Testis (tissue), 3 donors: ENCODE measurements around the gene RALGPS1. TPM values are rescaled to one million over a fixed set of nuclear protein-coding genes. Genes with fewer than 3 reads are reported as not detected.
"Not testable (repeated sequence)": the region's sequence is repeated elsewhere in the genome, so short reads cannot be mapped to it uniquely, and the experiment has no call there.

Source experiments
- DNase-seq: peaks from one replicate; pipeline ENCODE4 v3.0.0-alpha.2; 2019
- H3K27ac ChIP-seq, 2 donors: fragments of 200-600 bp; sonication (generic); one replicate each; pipeline ENCODE4 v1.5.1; 2019
- H3K27me3 ChIP-seq: fragments of 200-600 bp; sonication (generic); one replicate; pipeline ENCODE4 v1.5.1; 2019
- H3K36me3 ChIP-seq: fragments of 200-600 bp; sonication (generic); one replicate; pipeline ENCODE4 v1.5.1; 2017; ENCODE audit warnings: low read depth; ENCODE audit errors: missing control alignments
- H3K4me1 ChIP-seq: fragments of 200-600 bp; sonication (generic); one replicate; pipeline ENCODE4 v1.5.1; 2019
- H3K4me3 ChIP-seq, 2 donors: fragments of 200-600 bp; sonication (generic); one replicate each; pipeline ENCODE4 v1.5.1; 2017 to 2019
- H3K9me3 ChIP-seq: fragments of 200-600 bp; sonication (generic); one replicate; pipeline ENCODE4 v1.5.1; 2017
- CTCF ChIP-seq, 3 experiments: fragments of 450-650 bp in 2 of 3; fragments of 200-600 bp in 1 of 3; sonication (generic) in 1 of 3; IDR thresholded peaks; one replicate each; pipeline ENCODE4 v1.5.1; 2016 to 2019; ENCODE audit warnings: antibody characterized with exemption in 3 of 3, mild to moderate bottlenecking in 2 of 3, moderate library complexity in 1 of 3
- POLR2A ChIP-seq: fragments of 450-650 bp; IDR thresholded peaks from one replicate; pipeline ENCODE4 v1.6.1; 2017; ENCODE audit warnings: antibody characterized with exemption, mild to moderate bottlenecking, moderate library complexity
- WGBS, 2 donors: methylation state at CpG; one replicate each; pipeline ENCODE4 v1.1.5; 2018; 5-methylcytosine and 5-hydroxymethylcytosine counted together
- intact Hi-C: fragments of 100-400 bp; cut with DNase I; formaldehyde crosslinking; loops from one replicate; pipeline ENCODE4 v1.15.1; 2023; ENCODE audit warnings: low total_unique reads
- polyA plus RNA-seq: library from polyadenylated mRNA; stranded (reverse); fragments of 350-450 nt; fragmentation: Illumina TruSeq; extraction: RNeasy Lipid Tissue Mini Kit (QIAGEN cat#74804); gene quantifications from one replicate; pipeline ENCODE4 v1.2.3, GENCODE V29; 2014; ENCODE audit warnings: low read depth, low replicate concordance; ENCODE audit not compliant: insufficient read depth
- total RNA-seq, 2 donors: library from RNA; depleted of rRNA; stranded (reverse); fragments of >200 nt; gene quantifications; one replicate each; pipeline ENCODE4 v1.2.3, GENCODE V29; 2016

RALGPS1 gene
- total and polyA plus RNA-seq, 3 donors from 2014 or later: 35.9 to 48.6 (median 36.9) TPM

GRCh38 chr9:127014216-127014909, 99.8 kb downstream of the RALGPS1 start:
- no peaks in the 10 kb centered on the region for H3K9me3 ChIP-seq
- intact Hi-C loops: no loop called here
- TF ChIP-seq POLR2A: no peak
- TF ChIP-seq CTCF (IDR thresholded peaks at IDR 0.05): no peak
- no peak overlapping the region for H3K4me3 ChIP-seq
- no peaks in the 10 kb centered on the region for H3K36me3 ChIP-seq
- H3K27ac ChIP-seq: no peak overlapping the region
- H3K4me1 ChIP-seq: no peaks in the 10 kb centered on the region
- H3K27me3 ChIP-seq: no peaks in the 10 kb centered on the region
- 60 to 72% methylated on average over 4 of the region's 4 CpGs for WGBS, 2 donors
- DNase-seq: no peak

GRCh38 chr9:127014910-127015540, 100.4 kb downstream of the RALGPS1 start:
- 87 to 90% methylated on average over 3 of the region's 3 CpGs for WGBS, 2 donors

GRCh38 chr9:127015921-127016512, 101.4 kb downstream of the RALGPS1 start:
- WGBS, 2 donors: 88 to 91% methylated on average over 4 of the region's 4 CpGs
- Histone ChIP-seq H3K4me1 (no peaks in the 10 kb centered on the region), H3K4me3 (no peak overlapping the region), H3K9me3 (no peaks in the 10 kb centered on the region), H3K36me3 (no peaks in the 10 kb centered on the region), H3K27ac (no peak overlapping the region), H3K27me3 (no peaks in the 10 kb centered on the region)
- TF ChIP-seq CTCF (IDR thresholded peaks at IDR 0.05) (no peak), POLR2A (no peak)
- no peak for DNase-seq
- intact Hi-C loops: no loop called here

More at GRCh38 chr9:127014910-127015540, 100.4 kb downstream of the RALGPS1 start:
- no peak overlapping the region for H3K27ac ChIP-seq
- no peak for DNase-seq
- H3K9me3 ChIP-seq: no peaks in the 10 kb centered on the region
- H3K4me1 ChIP-seq: no peaks in the 10 kb centered on the region
- no peak overlapping the region for H3K4me3 ChIP-seq
- H3K27me3 ChIP-seq: no peaks in the 10 kb centered on the region
- no peaks in the 10 kb centered on the region for H3K36me3 ChIP-seq
- TF ChIP-seq CTCF (IDR thresholded peaks at IDR 0.05): no peak
- TF ChIP-seq POLR2A: no peak
- intact Hi-C loops: no loop called here

GRCh38 chr9:127017979-127018378, 103.4 kb downstream of the RALGPS1 start:
- intact Hi-C loops, DNase-seq, H3K36me3 ChIP-seq, H3K27me3 ChIP-seq, H3K4me3 ChIP-seq, H3K27ac ChIP-seq, H3K4me1 ChIP-seq, H3K9me3 ChIP-seq: not testable (repeated sequence)
- WGBS, 2 donors: 95 to 97% methylated on average over 9 of the region's 9 CpGs

- Histone ChIP-seq H3K27me3 (no peaks in the 10 kb centered on the region), H3K27ac (no peak overlapping the region), H3K4me1 (peaks cover 7% of the 10 kb centered on the region), H3K36me3 (no peaks in the 10 kb centered on the region), H3K9me3 (no peaks in the 10 kb centered on the region), H3K4me3 (no peak overlapping the region)
- DNase-seq: no peak
- 91 to 97% methylated on average over 2 of the region's 2 CpGs for WGBS, 2 donors
- TF ChIP-seq POLR2A: no peak
- no peak for TF ChIP-seq CTCF (IDR thresholded peaks at IDR 0.05)
- intact Hi-C loops: no loop called here
These were observed 104.4 kb downstream of the RALGPS1 start for GRCh38 chr9:127018935-127019334.
